Natural killer cell treated with Interleukin-12 subunit alpha and Interleukin-12 subunit beta and Interleukin-15 and Interleukin-18, amount 100 ng/mL, for 72 hours (primary cell): ENCODE measurements around the gene KPNA2. TPM values are rescaled to one million over a fixed set of nuclear protein-coding genes. Genes with fewer than 3 reads are reported as not detected.
"Not testable (repeated sequence)": the region's sequence is repeated elsewhere in the genome, so short reads cannot be mapped to it uniquely, and the experiment has no call there.

Experiments used
- ATAC-seq, 2 donors: fragments of 150-1000 bp; cut with Tn5 transposase in 1 of 2; sonication (Bioruptor Pico), chemical (Tn5 transposase) in 1 of 2; 2 replicates each; pipeline ENCODE4 v1.10.0; 2021
- DNase-seq: peaks from one replicate; pipeline ENCODE4 v3.0.0; 2022; ENCODE audit warnings: low spot score
- H3K27ac Mint-ChIP-seq, 2 donors: 1 replicate in 1 of 2; 2 replicates in 1 of 2; pipeline ENCODE4 v1.8.0; 2022; ENCODE audit warnings: mixed read lengths in 2 of 2, mild to moderate bottlenecking in 1 of 2, moderate library complexity in 1 of 2
- H3K27me3 Mint-ChIP-seq, 2 donors: 1 replicate in 1 of 2; 2 replicates in 1 of 2; pipeline ENCODE4 v1.8.0; 2022; ENCODE audit warnings: mixed read lengths in 2 of 2
- H3K36me3 Mint-ChIP-seq: one replicate; pipeline ENCODE4 v1.8.0; 2022; ENCODE audit warnings: mixed read lengths
- H3K4me1 Mint-ChIP-seq, 2 donors: 1 replicate in 1 of 2; 2 replicates in 1 of 2; pipeline ENCODE4 v1.8.0; 2022; ENCODE audit warnings: low read depth in 2 of 2, mixed read lengths in 2 of 2, mild to moderate bottlenecking in 1 of 2
- H3K4me3 Mint-ChIP-seq: one replicate; pipeline ENCODE4 v1.8.0; 2022; ENCODE audit warnings: mixed read lengths
- H3K9me3 Mint-ChIP-seq: 2 replicates; pipeline ENCODE4 v1.8.0; 2022; ENCODE audit warnings: mixed read lengths
- total RNA-seq, 2 donors: library from RNA; stranded (reverse); gene quantifications; one replicate each; pipeline ENCODE4 v1.2.3, GENCODE V29; 2022

The KPNA2 gene
- total RNA-seq, 2 donors from 2014 or later = 172 to 218 TPM

- peaks cover 38 to 49% of the 10 kb centered on the region in 2 donors for H3K4me1 Mint-ChIP-seq
- no peaks in the 10 kb centered on the region for H3K27me3 Mint-ChIP-seq
- H3K4me3 Mint-ChIP-seq = peak overlapping the region; percentile 81
- H3K27ac Mint-ChIP-seq = peak overlapping the region; percentile 78 to 81
- DNase-seq (no peak), ATAC-seq (peak; percentile 51 to 58)
- H3K9me3 Mint-ChIP-seq = peaks cover 6% of the 10 kb centered on the region
- H3K36me3 Mint-ChIP-seq = no peaks in the 10 kb centered on the region
Measured at GRCh38 chr17:68085771-68086381, 50.3 kb downstream of the KPNA2 start.

GRCh38 chr17:68086666-68087065 is 51.1 kb downstream of the KPNA2 start:
- ATAC-seq = peak in 1 of 2 donors; percentile 43
- not testable (repeated sequence) for H3K36me3 Mint-ChIP-seq, DNase-seq, H3K9me3 Mint-ChIP-seq, H3K27me3 Mint-ChIP-seq
- H3K4me3 Mint-ChIP-seq = peak overlapping the region; percentile 81
- H3K27ac Mint-ChIP-seq = peak overlapping the region; percentile 78 to 81
- peaks cover 34 to 44% of the 10 kb centered on the region in 2 donors for H3K4me1 Mint-ChIP-seq

GRCh38 chr17:68087131-68087623 is 51.6 kb downstream of the KPNA2 start:
- not testable (repeated sequence) for H3K27me3 Mint-ChIP-seq, H3K9me3 Mint-ChIP-seq, DNase-seq, H3K36me3 Mint-ChIP-seq
- peak overlapping the region; percentile 81 for H3K4me3 Mint-ChIP-seq
- H3K27ac Mint-ChIP-seq = peak overlapping the region; percentile 78 to 81
- H3K4me1 Mint-ChIP-seq = peaks cover 29 to 41% of the 10 kb centered on the region in 2 donors
- peak; percentile 71 to 78 for ATAC-seq

- peaks cover 27 to 41% of the 10 kb centered on the region in 2 donors for H3K4me1 Mint-ChIP-seq
- H3K9me3 Mint-ChIP-seq = no peaks in the 10 kb centered on the region
- H3K4me3 Mint-ChIP-seq = peak overlapping the region; percentile 81
- DNase-seq (no peak), ATAC-seq (no peak)
- H3K27me3 Mint-ChIP-seq = no peaks in the 10 kb centered on the region
- H3K36me3 Mint-ChIP-seq = no peaks in the 10 kb centered on the region
- H3K27ac Mint-ChIP-seq = peak overlapping the region; percentile 78 to 81
Measured at GRCh38 chr17:68087851-68088250, 52.3 kb downstream of the KPNA2 start.

- H3K36me3 Mint-ChIP-seq = no peaks in the 10 kb centered on the region
- H3K4me1 Mint-ChIP-seq = peaks cover 27 to 41% of the 10 kb centered on the region in 2 donors
- H3K9me3 Mint-ChIP-seq = no peaks in the 10 kb centered on the region
- H3K4me3 Mint-ChIP-seq = peak overlapping the region; percentile 38
- no peaks in the 10 kb centered on the region for H3K27me3 Mint-ChIP-seq
- H3K27ac Mint-ChIP-seq = peak overlapping the region; percentile 9 to 15
- peak; percentile 70 to 74 for ATAC-seq
- DNase-seq = no peak
Measured at GRCh38 chr17:68089881-68090280, 54.3 kb downstream of the KPNA2 start.

- Mint-ChIP-seq H3K4me1 (peaks cover 5 to 7% of the 10 kb centered on the region in 2 donors), H3K36me3 (no peaks in the 10 kb centered on the region), H3K4me3 (no peak overlapping the region), H3K27ac (no peak overlapping the region), H3K27me3 (no peaks in the 10 kb centered on the region), H3K9me3 (no peaks in the 10 kb centered on the region)
- ATAC-seq (peak in 1 of 2 donors; percentile 11), DNase-seq (no peak)
Measured at GRCh38 chr17:68094481-68095078, 59.0 kb downstream of the KPNA2 start.

- H3K9me3 Mint-ChIP-seq = no peaks in the 10 kb centered on the region
- ATAC-seq = no peak
- no peak overlapping the region for H3K27ac Mint-ChIP-seq
- peaks cover 0 to 4% of the 10 kb centered on the region in 2 donors for H3K4me1 Mint-ChIP-seq
- no peak for DNase-seq
- H3K27me3 Mint-ChIP-seq = no peaks in the 10 kb centered on the region
- no peaks in the 10 kb centered on the region for H3K36me3 Mint-ChIP-seq
- no peak overlapping the region for H3K4me3 Mint-ChIP-seq
Measured at GRCh38 chr17:68095205-68095811, 59.8 kb downstream of the KPNA2 start.

- H3K4me1 Mint-ChIP-seq = peaks cover 3 to 10% of the 10 kb centered on the region in 2 donors
- H3K27ac Mint-ChIP-seq = no peak overlapping the region
- no peaks in the 10 kb centered on the region for H3K27me3 Mint-ChIP-seq
- ATAC-seq = no peak
- H3K4me3 Mint-ChIP-seq = no peak overlapping the region
- no peaks in the 10 kb centered on the region for H3K9me3 Mint-ChIP-seq
- no peaks in the 10 kb centered on the region for H3K36me3 Mint-ChIP-seq
- DNase-seq = no peak
Measured at GRCh38 chr17:68096111-68096510, 60.6 kb downstream of the KPNA2 start.

Other genes starting within 250 kb of the KPNA2 start
- gene BPTF, start 210.2 kb upstream of the KPNA2 start, total RNA-seq = 10 to 100 TPM; 73.4 to 94.7 TPM
- gene C17orf58, start 39.3 kb upstream of the KPNA2 start, total RNA-seq = 10 to 100 TPM; 19.2 to 24.6 TPM
- 10 to 100 TPM; 47.1 to 62.2 TPM for gene AMZ2, start 212.3 kb downstream of the KPNA2 start, total RNA-seq